Neural progenitor cell (in vitro differentiated cells): ENCODE measurements around the gene BAG1. TPM values are rescaled to one million over a fixed set of nuclear protein-coding genes. Genes with fewer than 3 reads are reported as not detected.

Source experiments
- DNase-seq: peaks from one replicate; pipeline ENCODE4 v3.0.0-alpha.2; 2016; ENCODE audit warnings: low spot score
- H2AFZ ChIP-seq: fragments of 200-600 bp; sonication (generic); replicated peaks from 2 replicates; pipeline ENCODE4 v1.6.1; 2016; ENCODE audit warnings: antibody characterized with exemption
- H3F3A ChIP-seq: fragments of 200-600 bp; sonication (generic); 2 replicates; pipeline ENCODE4 v1.6.1; 2016; ENCODE audit warnings: antibody characterized with exemption, low read depth
- H3K27ac ChIP-seq: fragments of 200-600 bp; sonication (generic); 2 replicates; pipeline ENCODE4 v1.5.1; 2016; ENCODE audit warnings: mild to moderate bottlenecking
- H3K27me3 ChIP-seq: fragments of 200-600 bp; sonication (generic); 2 replicates; pipeline ENCODE4 v1.6.1; 2016; ENCODE audit warnings: mild to moderate bottlenecking, moderate library complexity
- H3K36me3 ChIP-seq: fragments of 200-600 bp; sonication (generic); 2 replicates; pipeline ENCODE4 v1.5.1; 2016
- H3K4me1 ChIP-seq: fragments of 200-600 bp; sonication (generic); 2 replicates; pipeline ENCODE4 v1.6.1; 2016; ENCODE audit warnings: mixed run types
- H3K4me2 ChIP-seq: fragments of 200-600 bp; sonication (generic); 2 replicates; pipeline ENCODE4 v1.6.1; 2016
- H3K4me3 ChIP-seq: fragments of 200-600 bp; sonication (generic); 2 replicates; pipeline ENCODE4 v1.5.1; 2016
- H3K79me2 ChIP-seq: fragments of 200-600 bp; sonication (generic); 2 replicates; pipeline ENCODE4 v1.6.1; 2016; ENCODE audit warnings: low read depth
- H3K9ac ChIP-seq: fragments of 200-600 bp; sonication (generic); 2 replicates; pipeline ENCODE4 v1.6.1; 2016
- H3K9me3 ChIP-seq: fragments of 200-600 bp; sonication (generic); 2 replicates; pipeline ENCODE4 v1.5.1; 2016; ENCODE audit warnings: low read depth
- H4K20me1 ChIP-seq: fragments of 200-600 bp; sonication (generic); 2 replicates; pipeline ENCODE4 v1.6.1; 2016; ENCODE audit warnings: low read depth
- H3K27ac Mint-ChIP-seq: 3 replicates; pipeline ENCODE4 v1.8.0; 2021; ENCODE audit warnings: mixed read lengths
- H3K27me3 Mint-ChIP-seq: 2 replicates; pipeline ENCODE4 v1.8.0; 2022; ENCODE audit warnings: low read depth, mild to moderate bottlenecking, inconsistent platforms, moderate library complexity, mixed read lengths; ENCODE audit not compliant: insufficient read depth
- H3K36me3 Mint-ChIP-seq: 3 replicates; pipeline ENCODE4 v1.8.0; 2021; ENCODE audit warnings: mixed read lengths
- H3K4me1 Mint-ChIP-seq: 3 replicates; pipeline ENCODE4 v1.8.0; 2021; ENCODE audit warnings: mixed read lengths
- H3K4me3 Mint-ChIP-seq: 3 replicates; pipeline ENCODE4 v1.8.0; 2021; ENCODE audit warnings: mild to moderate bottlenecking, moderate library complexity, mixed read lengths
- H3K9me3 Mint-ChIP-seq: 3 replicates; pipeline ENCODE4 v1.8.0; 2020; ENCODE audit warnings: mixed read lengths
- EZH2 ChIP-seq: fragments of 200-600 bp; sonication (generic); IDR thresholded peaks from 2 replicates; pipeline ENCODE4 v1.6.1; 2017; ENCODE audit warnings: antibody characterized with exemption, mild to moderate bottlenecking, moderate library complexity
- EZH2phosphoT487 ChIP-seq: fragments of 200-600 bp; sonication (generic); IDR thresholded peaks from 2 replicates; pipeline ENCODE4 v1.6.1; 2017; ENCODE audit warnings: antibody characterized with exemption
- total RNA-seq: library from RNA; depleted of rRNA; stranded (reverse); fragments of >200 nt; gene quantifications from 2 replicates; pipeline ENCODE4 v1.2.3, GENCODE V29; 2015; ENCODE audit warnings: low replicate concordance
- TF ChIP-seq, protein P1 (sequence below): fragments of 200-600 bp; sonication (generic); IDR thresholded peaks from 2 replicates; pipeline ENCODE4 v1.5.1; 2017; ENCODE audit warnings: antibody characterized with exemption, mild to moderate bottlenecking

Gene BAG1
- total RNA-seq, 1 donor from 2014 or later: 44.3 TPM

DNA sequence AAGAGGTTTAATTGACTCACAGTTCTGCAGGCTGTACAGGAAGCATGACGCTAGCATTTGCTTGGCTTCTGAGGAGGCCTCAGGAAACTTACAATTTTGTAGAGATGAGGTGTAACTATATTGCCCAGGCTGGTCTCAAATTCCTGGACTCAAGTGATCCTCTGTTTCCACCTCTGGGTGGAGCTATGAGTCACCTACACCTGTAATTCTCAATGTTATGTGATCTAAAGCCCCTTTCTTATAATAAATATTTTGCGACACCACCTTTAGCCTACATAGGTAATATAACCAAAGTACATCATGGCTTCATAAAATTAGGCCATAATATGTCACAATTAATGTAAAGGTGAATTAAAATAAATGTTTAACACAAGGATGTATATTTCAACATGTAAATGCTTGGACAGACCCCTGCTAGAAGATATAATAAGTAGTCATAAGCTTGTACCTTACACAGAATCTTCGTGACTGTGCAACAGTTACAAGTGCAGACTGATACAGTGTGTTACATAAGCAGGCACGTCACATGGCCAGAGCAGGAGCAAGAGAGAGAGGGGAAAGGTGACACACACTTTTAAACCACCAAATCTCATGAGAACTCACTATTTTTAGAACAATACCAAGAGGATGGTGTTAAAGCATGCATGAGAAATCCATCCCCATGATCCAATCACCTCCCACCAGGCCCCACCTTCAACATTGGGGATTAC is 54.3 kb downstream of the BAG1 start:
- DNase-seq: no peak
- Histone ChIP-seq H3K79me2 (no peaks in the 10 kb centered on the region), H3K36me3 (no peaks in the 10 kb centered on the region), H3K4me3 (no peak overlapping the region), H3K4me2 (no peak overlapping the region), H4K20me1 (no peaks in the 10 kb centered on the region), H3F3A (peaks cover 5% of the 10 kb centered on the region), H2AFZ (no peak overlapping the region), H3K27me3 (no peaks in the 10 kb centered on the region), H3K9ac (no peak overlapping the region), H3K9me3 (no peaks in the 10 kb centered on the region), H3K4me1 (peaks cover 6% of the 10 kb centered on the region), H3K27ac (no peak overlapping the region)
- Mint-ChIP-seq H3K4me1 (no peaks in the 10 kb centered on the region), H3K4me3 (no peak overlapping the region), H3K36me3 (no peaks in the 10 kb centered on the region), H3K27me3 (peaks cover 10% of the 10 kb centered on the region), H3K9me3 (no peaks in the 10 kb centered on the region), H3K27ac (no peak overlapping the region)
- TF ChIP-seq, protein P1, sequence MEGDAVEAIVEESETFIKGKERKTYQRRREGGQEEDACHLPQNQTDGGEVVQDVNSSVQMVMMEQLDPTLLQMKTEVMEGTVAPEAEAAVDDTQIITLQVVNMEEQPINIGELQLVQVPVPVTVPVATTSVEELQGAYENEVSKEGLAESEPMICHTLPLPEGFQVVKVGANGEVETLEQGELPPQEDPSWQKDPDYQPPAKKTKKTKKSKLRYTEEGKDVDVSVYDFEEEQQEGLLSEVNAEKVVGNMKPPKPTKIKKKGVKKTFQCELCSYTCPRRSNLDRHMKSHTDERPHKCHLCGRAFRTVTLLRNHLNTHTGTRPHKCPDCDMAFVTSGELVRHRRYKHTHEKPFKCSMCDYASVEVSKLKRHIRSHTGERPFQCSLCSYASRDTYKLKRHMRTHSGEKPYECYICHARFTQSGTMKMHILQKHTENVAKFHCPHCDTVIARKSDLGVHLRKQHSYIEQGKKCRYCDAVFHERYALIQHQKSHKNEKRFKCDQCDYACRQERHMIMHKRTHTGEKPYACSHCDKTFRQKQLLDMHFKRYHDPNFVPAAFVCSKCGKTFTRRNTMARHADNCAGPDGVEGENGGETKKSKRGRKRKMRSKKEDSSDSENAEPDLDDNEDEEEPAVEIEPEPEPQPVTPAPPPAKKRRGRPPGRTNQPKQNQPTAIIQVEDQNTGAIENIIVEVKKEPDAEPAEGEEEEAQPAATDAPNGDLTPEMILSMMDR: no peak
- TF ChIP-seq EZH2phosphoT487 (no peak), EZH2 (no peak)

DNA sequence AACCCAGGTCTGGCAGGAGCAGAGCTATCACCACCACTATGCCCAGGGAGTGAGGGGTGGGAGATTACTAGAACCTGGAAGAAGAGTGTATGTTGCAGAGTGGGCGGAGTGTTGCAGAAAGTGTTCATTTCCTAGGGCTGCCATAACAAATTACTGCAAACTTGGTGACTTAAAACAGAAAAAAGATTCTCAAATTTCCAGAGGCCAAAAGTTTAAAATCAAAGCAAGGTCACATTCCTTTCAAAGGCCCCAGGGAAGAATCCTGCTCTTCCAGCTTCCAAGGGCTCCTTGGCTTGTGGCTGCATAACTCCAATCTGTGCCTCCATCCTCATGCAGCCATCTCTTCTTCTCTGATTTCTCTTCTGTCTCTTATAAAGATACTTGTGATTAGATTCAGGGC is 55.1 kb downstream of the BAG1 start:
- no peaks in the 10 kb centered on the region for H3K4me1 Mint-ChIP-seq
- no peaks in the 10 kb centered on the region for H3K36me3 ChIP-seq
- no peaks in the 10 kb centered on the region for H3K79me2 ChIP-seq
- H3K9me3 ChIP-seq: no peaks in the 10 kb centered on the region
- no peak overlapping the region for H3K4me3 Mint-ChIP-seq
- H3K27ac Mint-ChIP-seq: no peak overlapping the region
- peaks cover 6% of the 10 kb centered on the region for H3K4me1 ChIP-seq
- H3K27me3 Mint-ChIP-seq: peaks cover 12% of the 10 kb centered on the region
- no peak overlapping the region for H3K27ac ChIP-seq
- H2AFZ ChIP-seq: no peak overlapping the region
- no peak for DNase-seq
- no peak overlapping the region for H3K9ac ChIP-seq
- peaks cover 5% of the 10 kb centered on the region for H3F3A ChIP-seq
- H3K4me2 ChIP-seq: no peak overlapping the region
- H3K4me3 ChIP-seq: no peak overlapping the region
- no peaks in the 10 kb centered on the region for H3K9me3 Mint-ChIP-seq
- no peaks in the 10 kb centered on the region for H4K20me1 ChIP-seq
- TF ChIP-seq, protein P1: no peak
- TF ChIP-seq EZH2 (no peak), EZH2phosphoT487 (no peak)
- H3K36me3 Mint-ChIP-seq: no peaks in the 10 kb centered on the region
- H3K27me3 ChIP-seq: no peaks in the 10 kb centered on the region

DNA sequence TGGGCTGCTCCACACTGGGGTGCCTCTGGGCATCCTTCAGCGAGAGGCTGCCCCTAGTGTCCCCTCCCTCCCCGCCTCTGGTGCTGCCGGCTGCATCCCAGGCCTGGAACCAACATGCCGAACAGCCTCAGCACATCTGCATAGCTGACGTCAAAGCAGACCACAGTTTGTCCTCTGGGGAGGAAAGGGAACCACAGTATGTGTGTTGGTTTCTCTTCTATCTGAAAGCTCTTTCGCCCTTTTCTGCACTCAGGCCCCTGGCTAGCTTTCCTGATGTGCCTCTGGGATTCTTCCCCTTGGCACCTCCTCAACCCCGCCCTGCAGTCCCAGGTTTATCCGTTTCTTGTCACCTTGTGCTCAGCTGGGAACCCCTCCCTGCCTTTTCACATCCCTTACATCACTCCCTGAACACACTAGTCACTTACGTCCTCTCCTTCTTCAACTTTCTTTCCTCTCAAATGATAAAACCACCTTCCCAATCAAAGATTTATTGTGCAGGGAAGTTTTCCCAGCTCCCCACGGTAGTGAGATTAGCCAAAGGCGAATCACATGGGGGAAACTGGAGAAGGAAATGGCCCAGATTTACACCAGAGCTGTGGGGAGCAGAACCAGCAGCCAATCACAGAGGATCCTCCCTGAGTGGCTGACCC is 61.8 kb downstream of the BAG1 start:
- no peak overlapping the region for H3K4me3 Mint-ChIP-seq

More for the DNA sequence above, 61.8 kb downstream of the BAG1 start:
- no peaks in the 10 kb centered on the region for H3K27me3 ChIP-seq
- no peaks in the 10 kb centered on the region for H3K4me1 Mint-ChIP-seq
- H3K79me2 ChIP-seq: no peaks in the 10 kb centered on the region
- no peaks in the 10 kb centered on the region for H3F3A ChIP-seq
- H2AFZ ChIP-seq: peak overlapping the region; percentile 79
- H3K36me3 ChIP-seq: no peaks in the 10 kb centered on the region
- H3K27ac ChIP-seq: no peak overlapping the region
- no peaks in the 10 kb centered on the region for H4K20me1 ChIP-seq
- no peaks in the 10 kb centered on the region for H3K36me3 Mint-ChIP-seq
- H3K9me3 ChIP-seq: no peaks in the 10 kb centered on the region
- no peak overlapping the region for H3K9ac ChIP-seq
- no peaks in the 10 kb centered on the region for H3K9me3 Mint-ChIP-seq
- no peak overlapping the region for H3K27ac Mint-ChIP-seq
- no peak overlapping the region for H3K4me3 ChIP-seq
- TF ChIP-seq, protein P1: no peak
- TF ChIP-seq EZH2phosphoT487: no peak
- TF ChIP-seq EZH2: no peak
- peaks cover 15% of the 10 kb centered on the region for H3K27me3 Mint-ChIP-seq
- DNase-seq: no peak
- no peaks in the 10 kb centered on the region for H3K4me1 ChIP-seq
- H3K4me2 ChIP-seq: no peak overlapping the region

Other genes starting within 250 kb of the BAG1 start
- gene DNAJA1, start 239.4 kb downstream of the BAG1 start, total RNA-seq: 146 and 180 TPM in 2 replicates
- 28.6 and 34.9 TPM in 2 replicates for gene SMU1, start 188.0 kb downstream of the BAG1 start, total RNA-seq
- 7.3 and 7.5 TPM in 2 replicates for gene B4GALT1, start 97.4 kb downstream of the BAG1 start, total RNA-seq
- not detected in 2 replicates for gene SPINK4, start 24.5 kb downstream of the BAG1 start, total RNA-seq
- gene CHMP5, start 341 bp upstream of the BAG1 start, total RNA-seq: 74.9 and 135 TPM in 2 replicates
- gene NFX1, start 25.8 kb upstream of the BAG1 start, total RNA-seq: 13.0 and 14.6 TPM in 2 replicates
- gene AQP7, start 137.9 kb upstream of the BAG1 start, total RNA-seq: 0.25 TPM in 1 of 2 replicates, not detected in the other
- 0.45 and 0.90 TPM in 2 replicates for gene AQP3, start 182.9 kb upstream of the BAG1 start, total RNA-seq
- 9.2 and 16.9 TPM in 2 replicates for gene NOL6, start 209.2 kb upstream of the BAG1 start, total RNA-seq